Adrenal gland (tissue), 5 donors: ENCODE data around the gene TES.

Experiments
- POLR2A ChIP-seq, 2 donors: fragments of 450-650 bp; IDR thresholded peaks; one replicate each; pipeline ENCODE4 v1.6.1; 2017; ENCODE audit warnings: antibody characterized with exemption in 2 of 2, mild to moderate bottlenecking in 2 of 2, moderate library complexity in 1 of 2
- TF ChIP-seq, protein P1 (sequence below), 6 experiments: fragments of 450-650 bp in 4 of 6; fragments of 200-600 bp in 2 of 6; sonication (generic) in 1 of 6; IDR thresholded peaks; 1 replicate in 5 of 6; 2 replicates in 1 of 6; pipeline versions ENCODE4 v1.5.1 to v1.8.0; 2016 to 2021; ENCODE audit warnings: antibody characterized with exemption in 6 of 6, mild to moderate bottlenecking in 2 of 6, moderate library complexity in 1 of 6
- donor health status: DM: no; HTN: no; CAD: no.

DNA sequence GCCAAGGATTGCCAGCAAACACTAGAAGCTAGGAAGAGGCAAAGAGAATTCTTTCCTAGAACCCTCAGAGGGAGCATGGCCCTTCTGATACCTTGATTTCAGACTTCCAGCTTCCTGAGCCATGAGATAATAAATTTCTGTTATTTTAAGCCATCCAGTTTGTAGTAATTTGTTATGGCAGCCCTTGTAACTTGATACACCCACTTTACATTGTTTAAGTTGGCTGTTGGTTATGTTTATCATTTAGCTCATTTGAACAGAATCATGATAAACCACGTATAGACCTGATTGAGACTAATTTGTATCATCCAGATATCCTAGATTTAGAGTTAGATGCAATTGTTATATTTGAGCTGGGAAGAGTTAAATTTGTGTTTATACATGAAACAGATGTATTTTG, 9.4 kb upstream of the TES start:
- TF ChIP-seq, protein P1, sequence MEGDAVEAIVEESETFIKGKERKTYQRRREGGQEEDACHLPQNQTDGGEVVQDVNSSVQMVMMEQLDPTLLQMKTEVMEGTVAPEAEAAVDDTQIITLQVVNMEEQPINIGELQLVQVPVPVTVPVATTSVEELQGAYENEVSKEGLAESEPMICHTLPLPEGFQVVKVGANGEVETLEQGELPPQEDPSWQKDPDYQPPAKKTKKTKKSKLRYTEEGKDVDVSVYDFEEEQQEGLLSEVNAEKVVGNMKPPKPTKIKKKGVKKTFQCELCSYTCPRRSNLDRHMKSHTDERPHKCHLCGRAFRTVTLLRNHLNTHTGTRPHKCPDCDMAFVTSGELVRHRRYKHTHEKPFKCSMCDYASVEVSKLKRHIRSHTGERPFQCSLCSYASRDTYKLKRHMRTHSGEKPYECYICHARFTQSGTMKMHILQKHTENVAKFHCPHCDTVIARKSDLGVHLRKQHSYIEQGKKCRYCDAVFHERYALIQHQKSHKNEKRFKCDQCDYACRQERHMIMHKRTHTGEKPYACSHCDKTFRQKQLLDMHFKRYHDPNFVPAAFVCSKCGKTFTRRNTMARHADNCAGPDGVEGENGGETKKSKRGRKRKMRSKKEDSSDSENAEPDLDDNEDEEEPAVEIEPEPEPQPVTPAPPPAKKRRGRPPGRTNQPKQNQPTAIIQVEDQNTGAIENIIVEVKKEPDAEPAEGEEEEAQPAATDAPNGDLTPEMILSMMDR (IDR thresholded peaks at IDR 0.05) = no peak
- TF ChIP-seq POLR2A (IDR thresholded peaks at IDR 0.05) = no peak
